GM18868 (cell line): ENCODE data around the gene JPH3.

Experiments
- ATAC-seq: cut with Tn5 transposase; IDR thresholded peaks from one replicate; pipeline ENCODE4 v1.9.1; 2021; ENCODE audit warnings: mild to moderate bottlenecking, moderate library complexity; ENCODE audit not compliant: unreplicated experiment

The JPH3 gene

DNA sequence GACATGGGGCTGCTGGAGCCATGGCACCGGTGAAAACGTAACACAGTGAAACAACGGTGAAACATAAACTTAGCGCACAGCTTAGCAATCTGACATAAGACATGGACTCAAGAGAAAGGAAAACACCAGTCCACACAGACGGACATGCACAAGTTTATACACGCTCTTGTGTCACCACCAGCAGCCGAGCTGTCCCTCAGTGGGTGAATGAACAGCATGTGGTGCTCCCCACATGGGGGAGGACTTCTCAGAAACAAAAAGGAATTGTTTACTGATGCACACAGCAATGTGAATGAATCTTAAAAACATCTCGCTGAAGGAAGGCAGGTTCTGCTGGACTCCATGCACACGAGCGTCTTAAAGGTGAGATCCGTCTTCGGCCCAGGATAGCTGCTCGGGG, 129.3 kb downstream of the JPH3 start:
- no peak for ATAC-seq

DNA sequence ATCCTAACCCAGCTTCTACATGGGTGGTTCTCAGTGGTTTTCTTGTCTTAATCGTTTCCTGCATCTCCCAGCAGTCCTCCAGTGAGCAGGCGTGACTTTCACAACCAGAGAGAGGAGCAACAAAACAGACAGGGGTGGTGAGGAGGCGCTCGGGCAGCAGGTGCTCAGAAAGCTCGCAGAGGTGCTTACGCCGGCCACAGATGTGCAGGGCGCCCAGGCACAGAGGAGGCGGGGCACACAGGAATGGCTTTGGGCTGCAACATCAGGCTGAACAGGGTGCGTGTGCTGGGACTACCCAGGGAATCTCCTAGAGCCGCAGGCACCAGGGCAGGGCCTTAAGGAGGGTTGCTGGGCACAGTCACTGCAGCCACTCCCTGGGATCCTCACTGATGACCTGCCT, 130.9 kb downstream of the JPH3 start:
- no peak for ATAC-seq

DNA sequence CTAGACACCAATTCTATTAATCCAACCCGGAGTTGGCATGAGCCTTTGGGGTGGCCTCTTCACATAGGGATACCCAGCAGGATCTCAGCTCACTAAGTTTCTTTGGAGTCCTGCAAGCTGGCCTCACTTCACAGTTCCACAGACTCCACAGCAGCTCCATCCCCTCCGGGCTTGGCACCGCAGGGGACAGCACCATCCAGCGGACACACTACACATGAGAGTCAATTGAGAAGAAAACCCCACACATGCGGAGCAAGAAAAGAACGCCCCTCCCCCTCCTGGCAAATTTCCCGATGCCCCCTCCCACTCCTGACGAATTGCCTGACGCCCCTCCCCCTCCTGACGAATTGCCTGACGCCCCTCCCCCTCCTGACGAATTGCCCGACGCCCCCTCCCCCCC, 132.3 kb downstream of the JPH3 start:
- ATAC-seq: no peak

DNA sequence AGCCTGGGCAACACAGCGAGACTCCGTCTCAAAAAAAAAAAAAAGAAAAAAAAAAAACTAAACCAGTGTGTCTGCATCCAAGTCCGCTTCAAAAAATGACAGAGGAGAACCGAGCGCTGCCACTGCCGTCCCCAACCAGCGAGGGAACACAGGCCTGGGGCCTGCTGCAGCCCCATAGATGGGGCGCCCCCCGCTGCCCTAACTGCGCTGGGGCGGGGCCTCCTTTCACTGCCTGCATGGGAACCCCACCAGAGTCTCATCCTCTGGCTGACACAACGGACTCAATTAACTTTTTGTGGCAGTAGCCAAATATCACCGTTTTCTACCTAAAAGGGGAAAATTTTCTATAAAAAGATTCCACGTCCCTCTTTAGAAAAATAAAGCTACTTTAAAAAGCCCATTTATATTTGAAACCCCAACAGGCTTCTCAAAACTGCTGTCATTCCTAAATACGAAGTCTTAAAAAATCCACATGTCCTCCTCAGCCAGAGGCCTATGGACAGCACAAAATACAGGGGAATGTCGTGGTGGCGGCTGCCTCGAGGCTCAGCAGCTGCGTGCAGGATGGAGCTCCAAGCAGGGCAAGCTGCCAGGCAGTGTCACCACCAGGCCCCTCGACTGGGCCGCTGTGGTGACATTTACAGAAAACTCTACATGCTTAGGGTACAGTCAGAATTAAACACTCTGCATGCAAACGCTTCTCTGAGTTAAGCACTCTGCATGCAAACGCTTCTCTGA, 133.1 kb downstream of the JPH3 start:
- ATAC-seq: no peak

DNA sequence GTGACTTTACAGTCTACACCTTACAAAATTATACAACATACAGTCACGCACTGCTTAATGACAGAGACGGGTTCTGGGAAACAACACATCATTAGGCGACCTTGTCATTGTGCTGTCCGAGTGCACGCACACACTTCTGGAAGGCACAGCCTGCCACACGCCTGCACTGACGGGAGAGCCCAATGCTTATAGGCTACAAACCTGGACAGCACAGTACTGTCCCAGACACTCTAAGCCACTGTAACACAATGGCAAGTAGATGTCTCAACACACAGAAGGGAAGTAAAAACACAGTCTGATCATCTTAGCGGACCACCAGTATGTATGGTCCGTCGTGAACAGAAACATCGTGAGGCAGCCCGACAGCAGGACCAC, 133.7 kb downstream of the JPH3 start:
- ATAC-seq: no peak

DNA sequence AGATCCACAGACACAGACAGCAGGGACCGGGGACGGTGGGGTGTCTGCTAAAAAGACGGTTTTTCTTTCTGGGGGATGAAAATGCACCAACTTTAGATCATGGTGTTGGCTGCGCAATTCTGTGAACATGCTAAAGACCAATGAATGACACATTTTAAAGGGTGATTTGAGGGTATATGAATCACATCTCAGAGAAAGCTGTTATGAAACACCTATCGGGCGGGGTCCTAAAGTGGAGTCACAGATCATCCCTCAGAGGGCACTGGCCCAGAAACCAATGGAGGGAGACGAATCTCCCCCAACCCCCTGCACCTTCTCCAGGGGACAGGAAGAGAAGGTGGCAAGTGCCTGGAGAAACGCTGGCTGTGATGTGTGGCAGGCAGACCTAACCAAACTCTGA, 137.5 kb downstream of the JPH3 start:
- ATAC-seq: no peak

DNA sequence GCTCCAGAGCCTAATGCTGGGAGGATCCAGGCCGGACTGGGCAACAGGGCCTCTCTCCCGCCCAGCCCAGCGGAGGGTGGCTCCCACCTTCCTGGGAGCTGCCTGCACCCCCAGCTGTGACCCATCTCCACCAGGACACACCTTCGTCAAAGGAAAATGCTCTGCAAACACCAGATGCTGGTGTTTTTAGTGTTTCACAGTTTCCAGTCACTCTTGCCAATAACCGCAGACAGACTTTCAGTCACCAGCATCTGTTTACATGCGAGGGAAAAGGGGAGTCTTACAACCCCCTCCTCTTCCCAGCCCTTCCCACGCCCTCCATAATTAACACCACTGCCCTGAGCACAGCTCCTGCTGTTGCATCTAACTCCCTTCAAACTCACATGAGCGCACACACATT, 138.1 kb downstream of the JPH3 start:
- no peak for ATAC-seq

DNA sequence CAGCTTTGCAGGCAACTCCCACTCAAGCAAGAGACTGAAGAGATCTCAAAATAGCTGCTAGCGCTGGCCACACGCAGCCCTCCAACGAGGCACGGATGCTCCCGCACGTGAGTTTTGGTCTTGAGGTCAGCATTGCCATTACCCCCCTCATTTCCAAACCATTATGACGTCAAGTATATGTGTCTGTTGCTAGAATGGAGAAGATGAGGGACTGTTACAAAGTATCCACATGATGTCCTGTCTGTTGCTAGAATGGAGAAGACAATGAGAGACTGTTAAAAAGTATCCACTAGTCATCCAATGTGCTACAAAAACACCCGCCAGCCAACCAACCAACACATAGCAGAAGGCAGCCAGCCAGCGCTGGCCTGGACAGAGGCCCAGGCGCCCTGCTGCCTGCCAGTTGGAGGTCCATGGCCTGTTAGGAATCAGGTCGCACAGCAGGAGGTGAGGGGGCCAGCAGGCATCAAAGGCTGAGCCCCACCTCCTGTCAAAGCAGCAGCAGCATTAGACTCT, 138.7 kb downstream of the JPH3 start:
- no peak for ATAC-seq

DNA sequence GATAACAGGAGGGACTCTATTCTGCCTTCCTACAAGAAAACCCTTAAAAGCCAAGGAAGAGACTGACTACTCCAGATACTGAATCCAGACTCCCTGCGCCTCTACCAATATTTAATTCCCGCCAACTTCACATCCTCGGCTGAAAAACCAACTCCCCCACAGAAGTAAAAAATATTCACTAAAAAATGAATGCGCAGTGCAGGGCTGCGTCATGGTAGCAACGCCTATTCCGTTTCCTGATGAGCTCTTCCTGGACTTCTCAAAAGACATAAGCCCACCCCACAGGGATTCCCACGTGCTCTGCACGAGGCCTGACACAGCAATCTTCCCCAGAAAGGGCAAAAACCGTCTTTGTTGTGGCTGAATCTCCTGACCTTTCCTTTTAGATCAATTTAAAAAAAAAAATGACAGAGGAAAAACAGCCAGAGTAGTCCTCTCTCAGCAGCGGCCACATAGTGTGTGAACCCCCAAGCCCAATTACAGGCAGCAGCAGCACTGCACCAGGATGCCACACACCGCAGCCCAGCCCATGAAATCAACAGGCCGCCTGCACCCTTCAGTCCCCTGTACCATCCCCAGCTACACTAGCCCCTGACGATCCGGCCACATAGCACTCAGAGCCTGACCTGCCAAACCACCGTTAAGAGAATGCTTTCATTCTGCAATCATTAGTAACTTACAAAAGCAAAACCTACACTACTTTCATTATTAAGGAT, 139.6 kb downstream of the JPH3 start:
- ATAC-seq: no peak

DNA sequence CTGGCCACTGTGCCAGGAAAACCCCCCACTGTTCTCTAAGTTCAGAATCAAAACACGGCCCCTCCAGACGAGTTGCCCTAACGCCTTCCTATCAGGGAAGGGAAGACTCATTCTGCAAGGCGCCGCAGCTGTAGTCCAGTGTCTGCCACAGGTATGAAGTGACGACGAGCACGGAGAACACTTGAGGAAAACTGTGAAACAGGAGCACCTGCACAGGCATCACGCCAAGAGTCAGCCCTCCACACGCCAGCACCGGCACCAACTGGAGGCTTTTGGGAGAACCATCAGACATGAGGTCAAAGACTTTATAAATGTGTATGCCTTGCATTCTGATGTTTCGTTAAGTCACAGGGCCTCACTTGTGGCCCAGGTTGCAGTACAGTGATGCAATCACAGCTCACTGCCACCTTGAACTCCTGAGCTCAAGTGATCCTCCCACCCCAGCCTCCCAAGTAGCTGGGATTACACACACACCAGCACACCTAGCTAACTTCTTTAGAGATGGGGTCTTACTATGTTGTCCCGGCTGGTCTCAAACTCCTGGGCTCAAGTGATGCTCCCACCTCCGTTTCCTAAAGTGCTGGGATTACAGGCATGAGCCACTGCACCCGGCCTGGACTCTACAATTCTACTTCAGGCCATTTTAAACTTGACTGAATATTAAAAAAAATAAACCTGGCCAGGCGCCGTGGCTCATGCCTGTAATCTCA, 140.6 kb downstream of the JPH3 start:
- no peak for ATAC-seq

DNA sequence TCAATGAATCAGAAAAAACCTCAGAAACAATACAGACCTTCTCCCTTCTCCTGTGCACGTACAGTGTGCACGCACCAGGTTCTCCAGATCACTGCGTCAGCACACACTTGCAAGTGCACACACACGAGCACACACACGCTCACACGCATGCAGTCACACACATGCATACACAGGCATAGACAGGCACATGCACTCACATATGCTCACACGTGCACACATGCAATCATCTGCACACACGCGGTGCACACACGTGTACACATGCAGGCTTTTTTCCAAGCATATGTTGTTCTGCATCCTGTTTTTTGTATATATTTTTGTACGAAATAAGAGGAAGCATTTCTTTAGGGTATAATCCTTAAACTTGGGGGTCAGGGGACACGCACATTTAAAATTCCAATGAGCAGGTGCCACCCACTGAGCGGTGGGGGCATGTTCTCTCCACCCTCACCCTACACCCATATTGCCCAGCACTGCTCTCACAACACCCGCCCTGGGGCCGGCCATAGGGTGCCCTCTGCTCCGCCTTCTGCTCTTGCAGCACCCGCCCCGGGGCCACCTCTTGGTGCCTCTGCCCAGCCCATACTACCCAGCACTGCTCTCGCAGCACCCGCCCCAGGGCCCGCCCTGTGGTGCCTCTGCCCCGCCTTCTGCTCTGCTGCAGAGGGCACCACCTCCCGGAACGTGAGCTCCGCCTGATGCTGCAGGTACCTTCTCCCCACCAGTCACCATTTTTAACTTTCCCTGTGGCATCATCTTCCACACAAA, 142.6 kb downstream of the JPH3 start:
- ATAC-seq: no peak

DNA sequence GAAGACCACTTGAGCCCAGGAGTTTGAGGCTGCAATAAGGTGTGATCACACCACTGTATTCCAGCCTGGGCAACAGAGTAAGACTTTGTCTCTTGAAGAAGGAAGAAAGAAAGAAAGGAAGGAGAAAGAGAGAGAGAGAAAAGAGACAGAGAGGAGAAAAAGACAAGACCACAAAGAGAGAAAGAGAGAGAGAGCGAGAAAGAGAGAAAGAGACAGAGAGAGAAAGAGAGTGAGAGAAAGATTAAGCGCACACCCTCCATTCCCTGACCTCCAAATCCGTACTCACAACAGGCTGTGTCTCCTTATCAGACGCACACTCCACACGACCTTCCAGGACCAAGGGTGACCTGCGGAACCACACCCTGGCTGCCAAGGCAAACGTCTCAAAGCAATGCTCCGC, 143.9 kb downstream of the JPH3 start:
- ATAC-seq: no peak
